Prostate gland (tissue), 2 donors: ENCODE results near the gene SPECC1. TPM values are rescaled to one million over a fixed set of nuclear protein-coding genes. Genes with fewer than 3 reads are reported as not detected.
"Not testable (repeated sequence)": the region's sequence is repeated elsewhere in the genome, so short reads cannot be mapped to it uniquely, and the experiment has no call there.

Experiments used
- DNase-seq: peaks from one replicate; pipeline ENCODE4 v3.0.0-alpha.2; 2019; ENCODE audit warnings: low spot score
- H3K27ac ChIP-seq, 2 donors: fragments of 200-600 bp; sonication (generic); 2 replicates each; pipeline ENCODE4 v1.5.1; 2017 to 2019
- H3K27me3 ChIP-seq: fragments of 200-600 bp; sonication (generic); replicated peaks from 2 replicates; pipeline ENCODE4 v1.5.1; 2019; ENCODE audit not compliant: insufficient read depth
- H3K36me3 ChIP-seq, 2 donors: fragments of 200-600 bp; sonication (generic); 1 replicate in 1 of 2; 2 replicates in 1 of 2; pipeline versions ENCODE4 v1.5.1 to v1.8.1; 2017 to 2019
- H3K4me1 ChIP-seq: fragments of 200-600 bp; sonication (generic); replicated peaks from 2 replicates; pipeline ENCODE4 v1.5.1; 2019
- H3K4me3 ChIP-seq, 2 donors: fragments of 200-600 bp; sonication (generic); 2 replicates each; pipeline ENCODE4 v1.5.1; 2017 to 2019
- H3K9me3 ChIP-seq: fragments of 200-600 bp; sonication (generic); 2 replicates; pipeline ENCODE4 v1.5.1; 2017
- CTCF ChIP-seq, 4 experiments: fragments of 200-600 bp in 2 of 4; fragments of 450-650 bp in 2 of 4; sonication (generic) in 2 of 4; IDR thresholded peaks; 1 replicate in 3 of 4; 2 replicates in 1 of 4; pipeline ENCODE4 v1.5.1; 2016 to 2019; ENCODE audit warnings: antibody characterized with exemption in 4 of 4, mild to moderate bottlenecking in 2 of 4, moderate library complexity in 2 of 4
- POLR2A ChIP-seq: fragments of 450-650 bp; IDR thresholded peaks from one replicate; pipeline ENCODE4 v1.6.1; 2016; ENCODE audit warnings: antibody characterized with exemption, mild to moderate bottlenecking
- POLR2AphosphoS5 ChIP-seq: sonication (generic); formaldehyde crosslinking; IDR thresholded peaks from one replicate; pipeline ENCODE4 v1.6.1; 2017; ENCODE audit warnings: antibody characterized with exemption
- WGBS: methylation state at CpG from one replicate; pipeline ENCODE4 v1.1.5; 2018; 5-methylcytosine and 5-hydroxymethylcytosine counted together
- intact Hi-C: fragments of 100-400 bp; cut with DNase I; formaldehyde crosslinking; loops from one replicate; pipeline ENCODE4 v1.14.2; 2022
- total RNA-seq, 2 donors: library from RNA; depleted of rRNA; stranded (reverse); fragments of >200 nt; gene quantifications; one replicate each; pipeline ENCODE4 v1.1.0, GENCODE V29; 2016

SPECC1 gene
- total RNA-seq, 2 donors from 2014 or later: 29.7 to 85.5 TPM

GRCh38 chr17:20232611-20233010, 223.5 kb downstream of the SPECC1 start:
- no peaks in the 10 kb centered on the region for H3K27me3 ChIP-seq
- 82% methylated on average over 4 of the region's 4 CpGs for WGBS
- intact Hi-C loops: no loop called here
- no peaks in the 10 kb centered on the region for H3K4me1 ChIP-seq
- no peak overlapping the region for H3K4me3 ChIP-seq
- H3K27ac ChIP-seq: no peak overlapping the region
- TF ChIP-seq POLR2AphosphoS5 (no peak), POLR2A (no peak), CTCF (IDR thresholded peaks at IDR 0.05) (no peak)
- no peaks in the 10 kb centered on the region for H3K36me3 ChIP-seq
- H3K9me3 ChIP-seq: no peaks in the 10 kb centered on the region
- no peak for DNase-seq

GRCh38 chr17:20234276-20234675, 225.1 kb downstream of the SPECC1 start:
- H3K27me3 ChIP-seq: no peaks in the 10 kb centered on the region
- 73% methylated on average over 4 of the region's 4 CpGs for WGBS
- intact Hi-C loops: no loop called here

GRCh38 chr17:20235747-20236146, 226.6 kb downstream of the SPECC1 start:
- Histone ChIP-seq H3K27me3 (no peaks in the 10 kb centered on the region), H3K9me3 (no peaks in the 10 kb centered on the region), H3K27ac (no peak overlapping the region), H3K4me1 (no peaks in the 10 kb centered on the region), H3K36me3 (no peaks in the 10 kb centered on the region), H3K4me3 (no peak overlapping the region)
- no peak for DNase-seq
- TF ChIP-seq POLR2AphosphoS5: no peak
- no peak for TF ChIP-seq POLR2A
- no peak for TF ChIP-seq CTCF (IDR thresholded peaks at IDR 0.05)
- intact Hi-C loops: no loop called here
- WGBS: 73% methylated on average over 6 of the region's 6 CpGs

More at GRCh38 chr17:20234276-20234675, 225.1 kb downstream of the SPECC1 start:
- H3K36me3 ChIP-seq: no peaks in the 10 kb centered on the region
- H3K4me3 ChIP-seq: no peak overlapping the region
- DNase-seq: no peak
- H3K4me1 ChIP-seq: no peaks in the 10 kb centered on the region
- no peaks in the 10 kb centered on the region for H3K9me3 ChIP-seq
- no peak overlapping the region for H3K27ac ChIP-seq
- TF ChIP-seq POLR2A: no peak
- no peak for TF ChIP-seq POLR2AphosphoS5
- TF ChIP-seq CTCF (IDR thresholded peaks at IDR 0.05): no peak

- TF ChIP-seq CTCF (IDR thresholded peaks at IDR 0.05): no peak
- TF ChIP-seq POLR2AphosphoS5: no peak
- no peak for TF ChIP-seq POLR2A
- H3K4me1 ChIP-seq: no peaks in the 10 kb centered on the region
- DNase-seq: no peak
- no peaks in the 10 kb centered on the region for H3K9me3 ChIP-seq
- intact Hi-C loops: no loop called here
- no peak overlapping the region for H3K27ac ChIP-seq
- no peak overlapping the region for H3K4me3 ChIP-seq
- WGBS: 75% methylated on average over 5 of the region's 5 CpGs
- no peaks in the 10 kb centered on the region for H3K27me3 ChIP-seq
- H3K36me3 ChIP-seq: no peaks in the 10 kb centered on the region
Observed at GRCh38 chr17:20236578-20237227, 227.5 kb downstream of the SPECC1 start.

GRCh38 chr17:20239776-20240175, 230.6 kb downstream of the SPECC1 start:
- DNase-seq, H3K4me3 ChIP-seq, H3K36me3 ChIP-seq, intact Hi-C loops, H3K27me3 ChIP-seq, H3K27ac ChIP-seq, H3K4me1 ChIP-seq, H3K9me3 ChIP-seq: not testable (repeated sequence)
- 95% methylated on average over 3 of the region's 3 CpGs for WGBS
